ENCODE results near the gene CD3E. TPM values are rescaled to one million over a fixed set of nuclear protein-coding genes. Genes with fewer than 3 reads are reported as not detected.

CD3E gene
- total and polyA plus RNA-seq, 2 of the 8 experiments (the other 6 are each of a cell fraction or from before 2014, with no cell fraction given): not detected

- peaks cover under 1 to 41% (median 28%) of the 10 kb centered on the region in 4 experiments for H3K27me3 ChIP-seq (replicated peaks in 1 of 4; ENCODE audit: control insufficient read depth in 3 of 4, extremely low read depth in 1 of 4, insufficient read depth in 3 of 4, low read length in 3 of 4)
- no peak overlapping the region for H2BK15ac ChIP-seq (ENCODE audit: low read length)
- H3K23me2 ChIP-seq (ENCODE audit: low read depth, low read length): peaks cover 5% of the 10 kb centered on the region; the same call in 1 of the 2 replicates
- H3K23ac ChIP-seq (ENCODE audit: insufficient read length): no peak overlapping the region
- no peak overlapping the region for H3K56ac ChIP-seq (replicated peaks; ENCODE audit: insufficient read length, low read depth, low read length)
- no peak overlapping the region for H4K5ac ChIP-seq (ENCODE audit: insufficient read length, low read depth, low read length)
- no peak overlapping the region for H2BK120ac ChIP-seq (replicated peaks; ENCODE audit: low read depth, low read length)
- no peak overlapping the region for H3K18ac ChIP-seq (ENCODE audit: extremely low read depth, low read length)
- 78% methylated on average over 4 of the region's 4 CpGs; no CpG with 5 or more reads in 1 of the 2 experiments for WGBS, 2 experiments (ENCODE audit: extremely low coverage in 1 of 2, insufficient coverage in 1 of 2, insufficient read length in 1 of 2, insufficient replicate concordance in 2 of 2, low coverage in 1 of 2, low lambda C conversion rate in 2 of 2, missing lambda C conversion rate in 1 of 2)
- H2BK12ac ChIP-seq (ENCODE audit: low read depth, low read length): no peak overlapping the region
- H3K9me3 ChIP-seq (ENCODE audit: insufficient read depth in 2 of 2, low read depth in 1 of 2, low read length in 1 of 2): no peaks in the 10 kb centered on the region
- peaks cover 3 to 11% (median 4%) of the 10 kb centered on the region in 4 experiments; a peak in 4 of 7 replicates for H3K4me1 ChIP-seq (replicated peaks in 1 of 4; ENCODE audit: control insufficient read depth in 3 of 4, insufficient read depth in 4 of 4, low read length in 3 of 4)
- H4K91ac ChIP-seq (replicated peaks; ENCODE audit: insufficient read length, low read length): no peak overlapping the region
- no peak overlapping the region for H3K4ac ChIP-seq (replicated peaks; ENCODE audit: insufficient read length, low read depth, low read length)
- no peak overlapping the region for H3K14ac ChIP-seq (ENCODE audit: insufficient read length)
- H2AFZ ChIP-seq (ENCODE audit: low read length): no peak overlapping the region
- DNase-seq (ENCODE audit: low read depth in 1 of 2, low spot score in 2 of 2) (no peak), FAIRE-seq (no peak)
- no peaks in the 10 kb centered on the region for H4K20me1 ChIP-seq (replicated peaks in 1 of 2; ENCODE audit: control insufficient read depth in 1 of 2, insufficient read depth in 2 of 2, low read length in 2 of 2)
- H3K27ac ChIP-seq (ENCODE audit: low read depth, low read length): no peak overlapping the region
- CTCF ChIA-PET (ENCODE audit: partially characterized antibody): interaction anchor here (1.0 to 1.3 kb wide), 3 partner anchors 10 to 69 kb away, joined by 3 read pairs; no protein-coding TSS in a partner anchor
- H2AK5ac ChIP-seq (ENCODE audit: low read depth, low read length): no peak overlapping the region
- H3K79me1 ChIP-seq (ENCODE audit: low read depth, low read length): no peaks in the 10 kb centered on the region
- H3K4me2 ChIP-seq (ENCODE audit: insufficient read depth in 1 of 2, low read depth in 2 of 2, low read length in 2 of 2): no peak overlapping the region
- no peak overlapping the region for H2BK20ac ChIP-seq (ENCODE audit: low read length)
- no peak overlapping the region for H3K9ac ChIP-seq (replicated peaks in 1 of 4; ENCODE audit: extremely low read depth in 1 of 4, low read depth in 3 of 4, low read length in 3 of 4)
- H3K4me3 ChIP-seq (ENCODE audit: extremely low read depth in 1 of 4, insufficient read depth in 2 of 4, low read depth in 3 of 4, low read length in 4 of 4): no peak overlapping the region
- no peaks in the 10 kb centered on the region for H3K79me2 ChIP-seq (ENCODE audit: control insufficient read depth in 1 of 2, insufficient read depth in 2 of 2, low read length in 2 of 2)
- no peaks in the 10 kb centered on the region for H3K36me3 ChIP-seq (ENCODE audit: control insufficient read depth in 2 of 4, insufficient read depth in 4 of 4, low read length in 3 of 4)
- TF ChIP-seq SUZ12 (IDR thresholded peaks at IDR 0.05; ENCODE audit: low read length) (no peak), SIX5 (IDR thresholded peaks at IDR 0.05; ENCODE audit: low read depth, low read length) (no peak)
- no peak overlapping the region for H4K8ac ChIP-seq (ENCODE audit: extremely low read depth, insufficient read depth, low read length)
- POLR2A ChIA-PET (ENCODE audit: partially characterized antibody): no interaction called here
- no peak overlapping the region for H2BK5ac ChIP-seq (ENCODE audit: low read depth, low read length)
Measured at GRCh38 chr11:118267486-118267885, 37.0 kb upstream of the CD3E start.

Data from H1 (cell line).